ENCODE measurements around the gene OR2T35. TPM values are rescaled to one million over a fixed set of nuclear protein-coding genes. Genes with fewer than 3 reads are reported as not detected.

OR2T35 gene, protein sequence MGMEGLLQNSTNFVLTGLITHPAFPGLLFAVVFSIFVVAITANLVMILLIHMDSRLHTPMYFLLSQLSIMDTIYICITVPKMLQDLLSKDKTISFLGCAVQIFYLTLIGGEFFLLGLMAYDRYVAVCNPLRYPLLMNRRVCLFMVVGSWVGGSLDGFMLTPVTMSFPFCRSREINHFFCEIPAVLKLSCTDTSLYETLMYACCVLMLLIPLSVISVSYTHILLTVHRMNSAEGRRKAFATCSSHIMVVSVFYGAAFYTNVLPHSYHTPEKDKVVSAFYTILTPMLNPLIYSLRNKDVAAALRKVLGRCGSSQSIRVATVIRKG
- not detected in 5 replicates for total RNA-seq (2022; extraction: Qiagen RNA extraction; ENCODE audit: low read depth)

DNA sequence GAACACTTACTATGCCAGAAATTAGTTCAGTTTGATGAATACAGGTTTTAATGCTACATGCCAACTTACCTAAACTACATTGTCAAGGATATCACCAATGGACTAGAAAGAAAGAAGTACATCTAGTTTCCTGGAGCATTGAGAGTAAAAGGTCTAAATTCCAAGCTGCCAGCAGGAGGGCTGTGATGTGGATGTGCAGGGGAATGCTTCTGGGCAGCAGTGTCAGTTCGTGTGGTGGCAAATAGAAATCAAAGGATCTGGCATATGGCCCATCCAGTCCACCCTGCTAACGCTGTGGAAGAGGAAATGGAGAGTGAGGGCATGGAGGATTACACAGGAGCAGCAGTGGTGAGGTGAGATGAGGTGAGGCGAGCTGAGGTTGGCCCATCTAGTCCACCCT lies at the start of gene OR2T35:
OR2T35 (minus strand) TSS at position 101 of the 400 bp plus-strand sequence. CDS start 6,020 bp downstream, outside the sequence.

DNA sequence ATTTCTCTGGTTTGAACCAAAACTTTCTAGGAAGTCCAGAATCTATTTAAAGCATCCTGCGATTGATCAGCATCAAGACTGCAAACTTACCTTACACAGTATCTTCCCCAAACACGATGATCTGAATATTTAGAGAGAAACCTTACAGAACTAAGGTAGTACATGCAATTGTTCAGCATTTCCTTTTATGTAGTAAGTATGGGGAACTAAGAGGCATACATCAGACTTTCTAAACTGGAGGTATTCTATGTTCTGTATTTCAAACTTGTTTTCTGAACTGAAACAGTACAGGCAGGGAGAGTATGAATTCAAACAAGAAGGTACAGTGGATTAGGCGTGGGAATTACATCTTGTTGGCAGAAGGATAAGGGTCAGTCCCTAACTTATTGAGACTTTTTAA lies 10.3 kb upstream of the OR2T35 start, which contains the start of gene OR2T27:
OR2T27 (minus strand) TSS at position 175 of the 400 bp plus-strand sequence. CDS start 4,644 bp downstream, outside the sequence.

DNA sequence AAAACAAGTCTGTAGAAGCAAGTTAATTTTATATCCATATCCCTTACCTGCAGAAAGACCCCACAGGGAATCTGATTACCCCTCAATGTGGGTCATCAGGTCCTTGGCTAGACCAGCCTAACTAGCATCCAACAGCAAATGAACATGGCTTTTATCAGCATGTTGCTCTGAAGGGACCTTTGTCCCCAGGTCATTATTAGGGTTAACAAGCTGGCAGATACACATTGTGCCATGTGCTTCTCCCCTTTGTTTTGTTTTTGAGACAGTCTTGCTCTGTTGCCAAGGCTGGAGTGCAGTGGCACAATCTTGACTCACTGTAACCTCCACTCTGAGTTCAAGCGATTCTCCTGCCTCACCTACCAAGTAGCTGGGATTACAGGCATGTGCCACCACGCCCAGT lies 10.1 kb downstream of the OR2T35 start, which contains the start of gene OR2T11:
OR2T11 (minus strand) TSS at position 101 of the 400 bp plus-strand sequence. CDS start 7,963 bp downstream, outside the sequence.

DNA sequence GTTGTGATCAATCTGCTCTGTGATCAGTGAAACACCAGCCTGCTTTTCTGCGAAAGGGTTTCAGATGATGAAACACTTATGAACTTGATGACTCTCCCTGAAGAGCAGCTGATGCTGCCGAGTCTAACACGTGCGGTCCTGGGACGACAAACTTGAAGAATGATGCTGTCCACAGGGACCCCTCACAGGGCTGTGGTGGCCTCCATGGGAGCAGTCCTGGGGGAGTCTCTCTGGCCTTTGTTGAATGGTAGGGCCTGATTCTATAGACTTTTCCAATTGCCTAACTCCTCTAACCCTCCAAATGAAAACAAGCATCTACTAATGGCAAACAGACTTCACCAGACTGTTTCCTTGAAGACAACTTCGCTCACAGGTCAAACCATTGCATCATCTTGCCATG lies 47.5 kb downstream of the OR2T35 start, which contains the start of gene OR2T10:
OR2T10 (minus strand) TSS at position 112 of the 400 bp plus-strand sequence. CDS start 3,932 bp downstream, outside the sequence.

Other genes with a start within 250 kb of the OR2T35 start
- gene OR2T1, start 242.2 kb downstream of the OR2T35 start, total RNA-seq (2022; extraction: Qiagen RNA extraction; ENCODE audit: low read depth): not detected in 5 replicates
- gene OR2T2, start 199.6 kb downstream of the OR2T35 start, total RNA-seq (2022; extraction: Qiagen RNA extraction; ENCODE audit: low read depth): not detected in 5 replicates
- gene OR2T3, start 171.9 kb downstream of the OR2T35 start, total RNA-seq (2022; extraction: Qiagen RNA extraction; ENCODE audit: low read depth): not detected in 5 replicates
- not detected in 5 replicates for gene OR2T5, start 156.7 kb downstream of the OR2T35 start, total RNA-seq (2022; extraction: Qiagen RNA extraction; ENCODE audit: low read depth)
- not detected in 5 replicates for gene OR2G6, start 137.2 kb downstream of the OR2T35 start, total RNA-seq (2022; extraction: Qiagen RNA extraction; ENCODE audit: low read depth)
- not detected in 5 replicates for gene OR2T29, start 82.5 kb downstream of the OR2T35 start, total RNA-seq (2022; extraction: Qiagen RNA extraction; ENCODE audit: low read depth)
- gene OR2T34, start 70.5 kb downstream of the OR2T35 start, total RNA-seq (2022; extraction: Qiagen RNA extraction; ENCODE audit: low read depth): not detected in 5 replicates
- not detected in 5 replicates for gene OR2T10, start 47.6 kb downstream of the OR2T35 start, total RNA-seq (2022; extraction: Qiagen RNA extraction; ENCODE audit: low read depth)
- gene OR2T11, start 10.2 kb downstream of the OR2T35 start, total RNA-seq (2022; extraction: Qiagen RNA extraction; ENCODE audit: low read depth): not detected in 5 replicates
- gene OR2T27, start 10.2 kb upstream of the OR2T35 start, total RNA-seq (2022; extraction: Qiagen RNA extraction; ENCODE audit: low read depth): not detected in 5 replicates
- gene OR14I1, start 57.5 kb upstream of the OR2T35 start, total RNA-seq (2022; extraction: Qiagen RNA extraction; ENCODE audit: low read depth): not detected in 5 replicates
- 0.11 to 0.32 TPM (median 0.17 TPM) in 3 of 5 replicates, not detected in the others for gene LYPD8, start 110.5 kb upstream of the OR2T35 start, total RNA-seq (2022; extraction: Qiagen RNA extraction; ENCODE audit: low read depth)
- 24.8 to 29.0 TPM (median 27.3 TPM) in 5 replicates for gene SH3BP5L, start 180.6 kb upstream of the OR2T35 start, total RNA-seq (2022; extraction: Qiagen RNA extraction; ENCODE audit: low read depth)
- 19.4 to 26.5 TPM (median 24.3 TPM) in 5 replicates for gene ZNF672, start 192.9 kb upstream of the OR2T35 start, total RNA-seq (2022; extraction: Qiagen RNA extraction; ENCODE audit: low read depth)
- 11.9 to 30.1 TPM (median 25.4 TPM) in 5 replicates for gene ZNF692, start 213.8 kb upstream of the OR2T35 start, total RNA-seq (2022; extraction: Qiagen RNA extraction; ENCODE audit: low read depth)

Data from A549 treated with DMSO at 1 μM for 4 hours (cell line).